ENCODE results near the gene CATSPERE. TPM values are rescaled to one million over a fixed set of nuclear protein-coding genes. Genes with fewer than 3 reads are reported as not detected.

The CATSPERE gene
- total and polyA plus RNA-seq, 9 of the 15 experiments (the other 6 are each of a cell fraction or from before 2014, with no cell fraction given) = 0.06 to 0.16 (median 0.09) TPM; not detected in 3

- TF ChIP-seq ARID3B (CRISPR knock-in tag; IDR thresholded peaks at IDR 0.05; ENCODE audit: borderline replicate concordance) (no peak), TRIM24 (IDR thresholded peaks at IDR 0.05) (0 out of 4 replicates have a peak, but pooled peaks of 1 of the 2 experiments have one; percentile 12), UBTF (IDR thresholded peaks at IDR 0.05; ENCODE audit: borderline replicate concordance in 1 of 2, low read depth in 2 of 2, low read length in 2 of 2) (no peak), ZC3H8 (IDR thresholded peaks at IDR 0.05) (no peak), ZNF449 (CRISPR knock-in tag; IDR thresholded peaks at IDR 0.05) (no peak), CGGBP1 (CRISPR knock-in tag; IDR thresholded peaks at IDR 0.05) (no peak), ZNF134 (CRISPR knock-in tag; conservative IDR thresholded peaks at IDR 0.05) (no peak), ZBTB8A (IDR thresholded peaks at IDR 0.05; ENCODE audit: partially characterized antibody) (no peak), ILF3 (IDR thresholded peaks at IDR 0.05; ENCODE audit: borderline replicate concordance) (no peak), DIDO1 (tag; IDR thresholded peaks at IDR 0.05; ENCODE audit: low read depth) (no peak), GATA2 (CRISPR knock-in tag; IDR thresholded peaks at IDR 0.05) (no peak), CEBPB (tag; IDR thresholded peaks at IDR 0.05) (no peak), MIER1 (IDR thresholded peaks at IDR 0.05; ENCODE audit: low read depth) (no peak), ZNF280A (IDR thresholded peaks at IDR 0.05; ENCODE audit: low read depth, partially characterized antibody) (peak; percentile 96)
Measured at GRCh38 chr1:244573768-244574167, 112.7 kb downstream of the CATSPERE start (continued).
